Activated CD8-positive, alpha-beta memory T cell treated with anti-CD3 and anti-CD28 coated beads, Interleukin-2, amount 10 ng/mL, durations not matched to agents 7 days and 5 days (primary cell): Measurements from ENCODE around the gene MYT1. TPM values are rescaled to one million over a fixed set of nuclear protein-coding genes. Genes with fewer than 3 reads are reported as not detected.

Experiments used
- ATAC-seq: fragments of 150-1000 bp; cut with Tn5 transposase; one replicate; pipeline ENCODE4 v1.10.0; 2021; ENCODE audit warnings: moderate library complexity
- CTCF ChIA-PET: fragments of 350-600 bp; sonication (Branson Sonifier 250); formaldehyde crosslinking; loops from one replicate; lab custom pipeline; 2021; ENCODE audit warnings: antibody characterized with exemption; lab: Charles Lee
- DNase-seq: peaks from one replicate; pipeline ENCODE4 v3.0.0-alpha.2; 2020
- H3K27ac Mint-ChIP-seq: one replicate; pipeline ENCODE4 v1.8.0; 2021; ENCODE audit warnings: mild to moderate bottlenecking, mixed read lengths
- H3K27me3 Mint-ChIP-seq: one replicate; pipeline ENCODE4 v1.8.0; 2021; ENCODE audit warnings: mixed read lengths
- H3K36me3 Mint-ChIP-seq: one replicate; pipeline ENCODE4 v1.8.0; 2021; ENCODE audit warnings: mild to moderate bottlenecking, mixed read lengths
- H3K4me1 Mint-ChIP-seq: one replicate; pipeline ENCODE4 v1.8.0; 2021; ENCODE audit warnings: mixed read lengths
- H3K4me3 Mint-ChIP-seq: one replicate; pipeline ENCODE4 v1.8.0; 2021; ENCODE audit warnings: mild to moderate bottlenecking, moderate library complexity, mixed read lengths
- H3K9me3 Mint-ChIP-seq: one replicate; pipeline ENCODE4 v1.8.0; 2022; ENCODE audit warnings: low read depth, mixed read lengths
- total RNA-seq, 2 experiments: library from RNA; stranded (reverse); gene quantifications; one replicate each; pipeline ENCODE4 v1.2.3, GENCODE V29; 2021

The MYT1 gene
- total RNA-seq, 2 experiments from 2014 or later, result not detected

GRCh38 chr20:64247970-64248841 lies 84.0 kb downstream of the MYT1 start:
- Mint-ChIP-seq H3K36me3 (no peaks in the 10 kb centered on the region), H3K27ac (no peak overlapping the region), H3K4me1 (no peaks in the 10 kb centered on the region), H3K4me3 (no peak overlapping the region), H3K9me3 (no peaks in the 10 kb centered on the region), H3K27me3 (peaks cover 24% of the 10 kb centered on the region)
- CTCF ChIA-PET, result no interaction called here
- ATAC-seq (no peak), DNase-seq (no peak)

- DNase-seq, result no peak
- Mint-ChIP-seq H3K9me3 (no peaks in the 10 kb centered on the region), H3K4me1 (peaks cover 4% of the 10 kb centered on the region), H3K36me3 (no peaks in the 10 kb centered on the region), H3K27me3 (peaks cover 20% of the 10 kb centered on the region), H3K4me3 (no peak overlapping the region), H3K27ac (no peak overlapping the region)
- CTCF ChIA-PET, result no interaction called here
- no peak for ATAC-seq
Observed at GRCh38 chr20:64250027-64250426, 85.8 kb downstream of the MYT1 start.

GRCh38 chr20:64253000-64253383 lies 88.7 kb downstream of the MYT1 start:
- peaks cover 16% of the 10 kb centered on the region for H3K27me3 Mint-ChIP-seq
- CTCF ChIA-PET, result interaction anchor here (0.6 to 1.6 kb wide), 2 partner anchors 33 to 338 kb away, joined by 3 to 7 read pairs; no protein-coding TSS in a partner anchor
- no peak overlapping the region for H3K27ac Mint-ChIP-seq
- DNase-seq (no peak), ATAC-seq (no peak)
- no peaks in the 10 kb centered on the region for H3K9me3 Mint-ChIP-seq
- H3K4me1 Mint-ChIP-seq, result peaks cover 27% of the 10 kb centered on the region
- H3K36me3 Mint-ChIP-seq, result no peaks in the 10 kb centered on the region
- no peak overlapping the region for H3K4me3 Mint-ChIP-seq

GRCh38 chr20:64253443-64253842 lies 89.2 kb downstream of the MYT1 start:
- no peaks in the 10 kb centered on the region for H3K36me3 Mint-ChIP-seq
- H3K9me3 Mint-ChIP-seq, result no peaks in the 10 kb centered on the region
- no peak for ATAC-seq
- CTCF ChIA-PET, result interaction anchor here (0.6 to 1.6 kb wide), 2 partner anchors 32 to 338 kb away, joined by 3 to 7 read pairs; no protein-coding TSS in a partner anchor
- H3K27ac Mint-ChIP-seq, result no peak overlapping the region
- peaks cover 16% of the 10 kb centered on the region for H3K27me3 Mint-ChIP-seq
- no peak for DNase-seq
- no peak overlapping the region for H3K4me3 Mint-ChIP-seq
- peaks cover 31% of the 10 kb centered on the region for H3K4me1 Mint-ChIP-seq

GRCh38 chr20:64254156-64254555 lies 89.9 kb downstream of the MYT1 start:
- no peak overlapping the region for H3K4me3 Mint-ChIP-seq
- no peaks in the 10 kb centered on the region for H3K36me3 Mint-ChIP-seq
- DNase-seq (no peak), ATAC-seq (no peak)
- CTCF ChIA-PET, result interaction anchor here (0.9 to 3.2 kb wide), 2 partner anchors 32 to 213 kb away, joined by 3 to 19 read pairs; no protein-coding TSS in a partner anchor
- no peaks in the 10 kb centered on the region for H3K9me3 Mint-ChIP-seq
- no peak overlapping the region for H3K27ac Mint-ChIP-seq
- peaks cover 16% of the 10 kb centered on the region for H3K27me3 Mint-ChIP-seq
- peaks cover 32% of the 10 kb centered on the region for H3K4me1 Mint-ChIP-seq

GRCh38 chr20:64254571-64255360 lies 90.5 kb downstream of the MYT1 start:
- CTCF ChIA-PET, result interaction anchor here (0.9 to 3.2 kb wide), 5 partner anchors 26 to 216 kb away, joined by 3 to 19 read pairs (median 5); partner anchors contain the start of gene LKAAEAR1

GRCh38 chr20:64255361-64256281 lies 91.4 kb downstream of the MYT1 start, which contains the start of gene PCMTD2:
Gene PCMTD2 (plus strand): TSS chr20:64255748. CDS start chr20:64259966, 4,218 bp downstream.
- peak; percentile 88 for DNase-seq
- H3K27ac Mint-ChIP-seq, result peak within 1 kb of the TSS; percentile 82
- H3K9me3 Mint-ChIP-seq, result no peaks in the 10 kb centered on the region
- H3K4me3 Mint-ChIP-seq, result peak within 1 kb of the TSS; percentile 79
- no peaks in the 10 kb centered on the region for H3K36me3 Mint-ChIP-seq
- CTCF ChIA-PET, result interaction anchor here (1.0 to 3.2 kb wide), 8 partner anchors 13 to 759 kb away, joined by 3 to 19 read pairs (median 4); partner anchors contain the start of gene LKAAEAR1
- peak; percentile 96 for ATAC-seq
- H3K27me3 Mint-ChIP-seq, result peaks cover 7% of the 10 kb centered on the region
- H3K4me1 Mint-ChIP-seq, result peaks cover 32% of the 10 kb centered on the region

More at GRCh38 chr20:64254571-64255360, 90.5 kb downstream of the MYT1 start:
- DNase-seq, result peak; percentile 40
- H3K36me3 Mint-ChIP-seq, result no peaks in the 10 kb centered on the region
- H3K4me3 Mint-ChIP-seq, result peak overlapping the region; percentile 64
- H3K4me1 Mint-ChIP-seq, result peaks cover 32% of the 10 kb centered on the region
- ATAC-seq, result no peak
- peaks cover 16% of the 10 kb centered on the region for H3K27me3 Mint-ChIP-seq
- H3K27ac Mint-ChIP-seq, result peak overlapping the region; percentile 73
- H3K9me3 Mint-ChIP-seq, result no peaks in the 10 kb centered on the region

GRCh38 chr20:64256282-64256935 lies 92.2 kb downstream of the MYT1 start:
- Mint-ChIP-seq H3K4me3 (peak overlapping the region; percentile 79), H3K27me3 (peaks cover 3% of the 10 kb centered on the region), H3K36me3 (no peaks in the 10 kb centered on the region), H3K9me3 (no peaks in the 10 kb centered on the region), H3K27ac (peak overlapping the region; percentile 82), H3K4me1 (peaks cover 36% of the 10 kb centered on the region)
- DNase-seq (peak; percentile 40), ATAC-seq (no peak)
- CTCF ChIA-PET, result interaction anchor here (1.2 to 3.2 kb wide), 7 partner anchors 14 to 760 kb away, joined by 3 to 19 read pairs (median 4); no protein-coding TSS in a partner anchor

- CTCF ChIA-PET, result interaction anchor here (1.6 to 3.2 kb wide), 4 partner anchors 26 to 761 kb away, joined by 3 to 19 read pairs (median 12); no protein-coding TSS in a partner anchor
- H3K27me3 Mint-ChIP-seq, result no peaks in the 10 kb centered on the region
- H3K4me3 Mint-ChIP-seq, result peak overlapping the region; percentile 79
- no peaks in the 10 kb centered on the region for H3K9me3 Mint-ChIP-seq
- DNase-seq, result peak; percentile 38
- ATAC-seq, result no peak
- H3K27ac Mint-ChIP-seq, result no peak overlapping the region
- H3K36me3 Mint-ChIP-seq, result no peaks in the 10 kb centered on the region
- peaks cover 36% of the 10 kb centered on the region for H3K4me1 Mint-ChIP-seq
Observed at GRCh38 chr20:64257107-64257757, 93.0 kb downstream of the MYT1 start.

GRCh38 chr20:64258071-64258823 lies 94.0 kb downstream of the MYT1 start:
- H3K27ac Mint-ChIP-seq, result no peak overlapping the region
- H3K27me3 Mint-ChIP-seq, result no peaks in the 10 kb centered on the region
- H3K36me3 Mint-ChIP-seq, result no peaks in the 10 kb centered on the region
- H3K4me3 Mint-ChIP-seq, result no peak overlapping the region
- CTCF ChIA-PET, result interaction anchor here (2.9 kb wide), 1 partner anchor 28 kb away, joined by 13 read pairs; no protein-coding TSS in a partner anchor
- DNase-seq, result no peak
- H3K9me3 Mint-ChIP-seq, result no peaks in the 10 kb centered on the region
- no peak for ATAC-seq
- peaks cover 36% of the 10 kb centered on the region for H3K4me1 Mint-ChIP-seq

GRCh38 chr20:64260239-64260638 lies 96.0 kb downstream of the MYT1 start:
- H3K27me3 Mint-ChIP-seq, result no peaks in the 10 kb centered on the region
- ATAC-seq, result no peak
- H3K36me3 Mint-ChIP-seq, result no peaks in the 10 kb centered on the region
- no peak for DNase-seq
- CTCF ChIA-PET, result interaction anchor here (1.2 to 2.9 kb wide), 2 partner anchors 26 kb away, joined by 3 to 13 read pairs; no protein-coding TSS in a partner anchor
- H3K9me3 Mint-ChIP-seq, result no peaks in the 10 kb centered on the region
- peaks cover 31% of the 10 kb centered on the region for H3K4me1 Mint-ChIP-seq
- no peak overlapping the region for H3K27ac Mint-ChIP-seq
- H3K4me3 Mint-ChIP-seq, result no peak overlapping the region
